Astrocyte (in vitro differentiated cells and primary cell): ENCODE results near the gene NPHP4. TPM values are rescaled to one million over a fixed set of nuclear protein-coding genes. Genes with fewer than 3 reads are reported as not detected.

Experiments
- DNase-seq: peaks from one replicate; pipeline ENCODE4 v3.0.0-alpha.2; 2010; ENCODE audit warnings: low read depth
- FAIRE-seq: peaks from 2 replicates; lab custom pipeline; 2011; peaks lifted over from hg19 to GRCh38; lab: Jason Lieb, UNC
- H2AFZ ChIP-seq: 2 replicates; pipeline ENCODE4 v1.6.0; 2012; ENCODE audit warnings: low read depth, low read length, inconsistent platforms
- H3K27ac ChIP-seq: 2 replicates; pipeline ENCODE4 v1.5.1; 2011; ENCODE audit warnings: low read depth, low read length, inconsistent platforms
- H3K27me3 ChIP-seq: 2 replicates; pipeline ENCODE4 v1.6.0; 2011; ENCODE audit warnings: low read length, inconsistent platforms; ENCODE audit not compliant: insufficient read depth
- H3K36me3 ChIP-seq: 2 replicates; pipeline ENCODE4 v1.5.1; 2011; ENCODE audit warnings: low read length, inconsistent platforms; ENCODE audit not compliant: insufficient read depth
- H3K4me1 ChIP-seq: 2 replicates; pipeline ENCODE4 v1.5.1; 2011; ENCODE audit warnings: low read length, inconsistent platforms; ENCODE audit not compliant: insufficient read depth
- H3K4me2 ChIP-seq: 2 replicates; pipeline ENCODE4 v1.6.0; 2012; ENCODE audit warnings: low read length, inconsistent platforms
- H3K4me3 ChIP-seq: 2 replicates; pipeline ENCODE4 v1.5.1; 2011; ENCODE audit warnings: low read depth, mild to moderate bottlenecking, low read length, inconsistent platforms; ENCODE audit not compliant: insufficient read depth
- H3K79me2 ChIP-seq: 2 replicates; pipeline ENCODE4 v1.6.0; 2012; ENCODE audit warnings: mild to moderate bottlenecking, low read length, inconsistent platforms; ENCODE audit not compliant: insufficient read depth
- H3K9ac ChIP-seq: 2 replicates; pipeline ENCODE4 v1.6.0; 2012; ENCODE audit warnings: mild to moderate bottlenecking, low read length, inconsistent platforms
- H3K9me3 ChIP-seq: 2 replicates; pipeline ENCODE4 v1.5.1; 2012; ENCODE audit warnings: low read depth, mild to moderate bottlenecking, low read length, inconsistent platforms; ENCODE audit not compliant: insufficient read depth
- H4K20me1 ChIP-seq: 2 replicates; pipeline ENCODE4 v1.6.0; 2012; ENCODE audit warnings: low read length, inconsistent platforms; ENCODE audit not compliant: insufficient read depth
- H3K27ac Mint-ChIP-seq: one replicate; pipeline ENCODE4 v1.8.0; 2021; ENCODE audit warnings: mild to moderate bottlenecking, mixed read lengths; ENCODE audit not compliant: unreplicated experiment
- H3K27me3 Mint-ChIP-seq: one replicate; pipeline ENCODE4 v1.8.0; 2021; ENCODE audit warnings: low read depth, mixed read lengths; ENCODE audit not compliant: unreplicated experiment
- H3K36me3 Mint-ChIP-seq: one replicate; pipeline ENCODE4 v1.8.0; 2021; ENCODE audit warnings: low read depth, mixed read lengths; ENCODE audit not compliant: unreplicated experiment
- H3K4me1 Mint-ChIP-seq: one replicate; pipeline ENCODE4 v1.8.0; 2021; ENCODE audit warnings: low read depth, mixed read lengths; ENCODE audit not compliant: unreplicated experiment
- H3K4me3 Mint-ChIP-seq: one replicate; pipeline ENCODE4 v1.8.0; 2021; ENCODE audit warnings: mild to moderate bottlenecking, moderate library complexity, mixed read lengths; ENCODE audit not compliant: unreplicated experiment
- H3K9me3 Mint-ChIP-seq: one replicate; pipeline ENCODE4 v1.8.0; 2021; ENCODE audit warnings: mild to moderate bottlenecking, mixed read lengths; ENCODE audit not compliant: unreplicated experiment
- CTCF ChIP-seq: IDR thresholded peaks from 2 replicates; pipeline ENCODE4 v1.5.1; 2011; ENCODE audit warnings: low read depth, mild to moderate bottlenecking, inconsistent platforms, low read length, moderate library complexity; ENCODE audit not compliant: insufficient read depth
- EZH2 ChIP-seq: IDR thresholded peaks from 2 replicates; pipeline ENCODE4 v1.6.1; 2012; ENCODE audit warnings: mild to moderate bottlenecking, low read length, inconsistent platforms; ENCODE audit not compliant: insufficient read depth
- total RNA-seq: library from RNA; stranded (reverse); gene quantifications from 2 replicates; pipeline ENCODE4 v1.2.1, GENCODE V29; 2021

The NPHP4 gene
- total RNA-seq, 1 donor from 2014 or later, result 8.4 TPM

DNA sequence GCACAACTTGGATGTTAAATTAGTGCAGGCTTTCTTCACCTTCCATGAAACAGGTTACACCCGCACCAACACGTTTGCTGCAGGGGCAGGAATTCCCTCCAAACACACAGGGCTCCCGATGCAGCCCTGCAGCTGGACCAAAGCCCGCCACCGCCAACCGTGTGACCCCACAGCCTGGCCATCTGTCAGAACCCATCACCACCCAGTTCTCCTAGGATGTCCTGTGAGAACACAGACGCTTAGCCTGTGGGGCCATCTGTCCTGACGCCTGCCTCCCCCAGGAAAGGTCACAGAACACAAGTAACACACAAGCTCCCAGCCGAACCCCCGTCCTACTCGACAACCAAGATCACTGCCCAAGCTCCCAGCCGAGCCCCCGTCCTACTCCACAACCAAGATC lies 108.1 kb downstream of the NPHP4 start:
- Mint-ChIP-seq H3K4me1 (peaks cover 1% of the 10 kb centered on the region), H3K36me3 (peaks cover 23% of the 10 kb centered on the region), H3K4me3 (no peak overlapping the region), H3K27ac (no peak overlapping the region), H3K9me3 (no peaks in the 10 kb centered on the region), H3K27me3 (no peaks in the 10 kb centered on the region)
- no peak overlapping the region for H3K4me2 ChIP-seq
- no peak overlapping the region for H3K9ac ChIP-seq
- no peak overlapping the region for H3K27ac ChIP-seq
- no peaks in the 10 kb centered on the region for H3K27me3 ChIP-seq
- H3K4me1 ChIP-seq, result no peaks in the 10 kb centered on the region
- H3K9me3 ChIP-seq, result peaks cover 5% of the 10 kb centered on the region
- no peaks in the 10 kb centered on the region for H4K20me1 ChIP-seq
- H3K36me3 ChIP-seq, result peaks cover 3% of the 10 kb centered on the region
- no peak for FAIRE-seq
- H2AFZ ChIP-seq, result no peak overlapping the region
- no peak overlapping the region for H3K4me3 ChIP-seq
- no peak for TF ChIP-seq EZH2
- no peak for TF ChIP-seq CTCF
- H3K79me2 ChIP-seq, result no peaks in the 10 kb centered on the region
- DNase-seq, result no peak

GRCh38 chr1:5883129-5884048 lies 108.8 kb downstream of the NPHP4 start:
- no peak overlapping the region for H3K4me3 Mint-ChIP-seq

More at GRCh38 chr1:5883129-5884048, 108.8 kb downstream of the NPHP4 start:
- H3K4me2 ChIP-seq, result no peak overlapping the region
- H3K9ac ChIP-seq, result no peak overlapping the region
- no peaks in the 10 kb centered on the region for H3K27me3 ChIP-seq
- Mint-ChIP-seq H3K27me3 (no peaks in the 10 kb centered on the region), H3K4me1 (peaks cover 1% of the 10 kb centered on the region), H3K27ac (no peak overlapping the region), H3K9me3 (no peaks in the 10 kb centered on the region), H3K36me3 (peaks cover 23% of the 10 kb centered on the region)
- H2AFZ ChIP-seq, result no peak overlapping the region
- no peak overlapping the region for H3K27ac ChIP-seq
- no peaks in the 10 kb centered on the region for H3K4me1 ChIP-seq
- H3K9me3 ChIP-seq, result peaks cover 5% of the 10 kb centered on the region
- no peak for FAIRE-seq
- no peaks in the 10 kb centered on the region for H4K20me1 ChIP-seq
- no peak for TF ChIP-seq CTCF
- no peak for TF ChIP-seq EZH2
- no peak for DNase-seq
- no peaks in the 10 kb centered on the region for H3K79me2 ChIP-seq
- H3K36me3 ChIP-seq, result peaks cover 3% of the 10 kb centered on the region
- no peak overlapping the region for H3K4me3 ChIP-seq
